Upper lobe of left lung (tissue), 4 donors: ENCODE results near the gene DPY19L2.
"Not testable (repeated sequence)": the region's sequence is repeated elsewhere in the genome, so short reads cannot be mapped to it uniquely, and the experiment has no call there.

Source experiments
- POLR2A ChIP-seq, 4 donors: fragments of 450-650 bp; IDR thresholded peaks; one replicate each; pipeline ENCODE4 v1.5.1; 2016 to 2017; ENCODE audit warnings: antibody characterized with exemption in 4 of 4, mild to moderate bottlenecking in 2 of 4
- POLR2AphosphoS5 ChIP-seq, 2 donors: sonication (generic); formaldehyde crosslinking; IDR thresholded peaks; one replicate each; pipeline ENCODE4 v1.5.1; 2017; ENCODE audit warnings: antibody characterized with exemption in 2 of 2
- TF ChIP-seq, protein P1 (sequence below), 6 experiments: fragments of 450-650 bp in 4 of 6; fragments of 200-600 bp in 2 of 6; sonication (generic) in 2 of 6; IDR thresholded peaks; one replicate each; pipeline ENCODE4 v1.5.1; 2016 to 2019; ENCODE audit warnings: antibody characterized with exemption in 6 of 6

DNA sequence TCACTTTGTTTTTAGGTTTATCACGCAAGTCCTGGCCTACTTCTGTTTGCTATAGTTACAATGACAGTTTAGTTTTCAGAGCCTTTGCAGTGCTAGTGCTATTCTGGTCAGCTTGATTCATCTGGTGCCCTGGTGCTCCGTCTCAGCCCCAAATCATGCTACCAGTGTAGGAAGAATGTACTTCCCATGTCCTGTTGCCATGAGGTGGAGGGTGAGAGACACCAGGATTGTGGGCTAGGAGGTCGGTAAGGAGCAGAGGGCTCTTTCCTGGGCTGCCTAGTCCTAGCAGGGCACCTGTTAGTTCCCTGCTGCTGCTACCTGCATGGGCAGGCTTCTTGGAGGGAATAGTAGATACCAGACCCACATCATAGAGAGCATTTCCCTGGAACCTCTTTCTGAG, 63.3 kb downstream of the DPY19L2 start:
- TF ChIP-seq POLR2AphosphoS5, POLR2A (IDR thresholded peaks at IDR 0.05): not testable (repeated sequence)
- TF ChIP-seq, protein P1, sequence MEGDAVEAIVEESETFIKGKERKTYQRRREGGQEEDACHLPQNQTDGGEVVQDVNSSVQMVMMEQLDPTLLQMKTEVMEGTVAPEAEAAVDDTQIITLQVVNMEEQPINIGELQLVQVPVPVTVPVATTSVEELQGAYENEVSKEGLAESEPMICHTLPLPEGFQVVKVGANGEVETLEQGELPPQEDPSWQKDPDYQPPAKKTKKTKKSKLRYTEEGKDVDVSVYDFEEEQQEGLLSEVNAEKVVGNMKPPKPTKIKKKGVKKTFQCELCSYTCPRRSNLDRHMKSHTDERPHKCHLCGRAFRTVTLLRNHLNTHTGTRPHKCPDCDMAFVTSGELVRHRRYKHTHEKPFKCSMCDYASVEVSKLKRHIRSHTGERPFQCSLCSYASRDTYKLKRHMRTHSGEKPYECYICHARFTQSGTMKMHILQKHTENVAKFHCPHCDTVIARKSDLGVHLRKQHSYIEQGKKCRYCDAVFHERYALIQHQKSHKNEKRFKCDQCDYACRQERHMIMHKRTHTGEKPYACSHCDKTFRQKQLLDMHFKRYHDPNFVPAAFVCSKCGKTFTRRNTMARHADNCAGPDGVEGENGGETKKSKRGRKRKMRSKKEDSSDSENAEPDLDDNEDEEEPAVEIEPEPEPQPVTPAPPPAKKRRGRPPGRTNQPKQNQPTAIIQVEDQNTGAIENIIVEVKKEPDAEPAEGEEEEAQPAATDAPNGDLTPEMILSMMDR (IDR thresholded peaks at IDR 0.05) = not testable (repeated sequence)
